Measurements from ENCODE around the gene AFF4.

GRCh38 chr5:132871459-132872284, 91.8 kb downstream of the AFF4 start:
- TF ChIP-seq CTCF (IDR thresholded peaks at IDR 0.05 in 2 of 3, conservative IDR thresholded peaks at IDR 0.05 in 1 of 3; ENCODE audit: borderline replicate concordance in 1 of 3, insufficient read depth in 1 of 3, low read depth in 2 of 3, low read length in 2 of 3) = no peak
- TF ChIP-seq, protein P1, sequence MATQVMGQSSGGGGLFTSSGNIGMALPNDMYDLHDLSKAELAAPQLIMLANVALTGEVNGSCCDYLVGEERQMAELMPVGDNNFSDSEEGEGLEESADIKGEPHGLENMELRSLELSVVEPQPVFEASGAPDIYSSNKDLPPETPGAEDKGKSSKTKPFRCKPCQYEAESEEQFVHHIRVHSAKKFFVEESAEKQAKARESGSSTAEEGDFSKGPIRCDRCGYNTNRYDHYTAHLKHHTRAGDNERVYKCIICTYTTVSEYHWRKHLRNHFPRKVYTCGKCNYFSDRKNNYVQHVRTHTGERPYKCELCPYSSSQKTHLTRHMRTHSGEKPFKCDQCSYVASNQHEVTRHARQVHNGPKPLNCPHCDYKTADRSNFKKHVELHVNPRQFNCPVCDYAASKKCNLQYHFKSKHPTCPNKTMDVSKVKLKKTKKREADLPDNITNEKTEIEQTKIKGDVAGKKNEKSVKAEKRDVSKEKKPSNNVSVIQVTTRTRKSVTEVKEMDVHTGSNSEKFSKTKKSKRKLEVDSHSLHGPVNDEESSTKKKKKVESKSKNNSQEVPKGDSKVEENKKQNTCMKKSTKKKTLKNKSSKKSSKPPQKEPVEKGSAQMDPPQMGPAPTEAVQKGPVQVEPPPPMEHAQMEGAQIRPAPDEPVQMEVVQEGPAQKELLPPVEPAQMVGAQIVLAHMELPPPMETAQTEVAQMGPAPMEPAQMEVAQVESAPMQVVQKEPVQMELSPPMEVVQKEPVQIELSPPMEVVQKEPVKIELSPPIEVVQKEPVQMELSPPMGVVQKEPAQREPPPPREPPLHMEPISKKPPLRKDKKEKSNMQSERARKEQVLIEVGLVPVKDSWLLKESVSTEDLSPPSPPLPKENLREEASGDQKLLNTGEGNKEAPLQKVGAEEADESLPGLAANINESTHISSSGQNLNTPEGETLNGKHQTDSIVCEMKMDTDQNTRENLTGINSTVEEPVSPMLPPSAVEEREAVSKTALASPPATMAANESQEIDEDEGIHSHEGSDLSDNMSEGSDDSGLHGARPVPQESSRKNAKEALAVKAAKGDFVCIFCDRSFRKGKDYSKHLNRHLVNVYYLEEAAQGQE (IDR thresholded peaks at IDR 0.05; ENCODE audit: low read depth) = no peak
- TF ChIP-seq EZH2 (IDR thresholded peaks at IDR 0.05) = no peak
- TF ChIP-seq EZH2phosphoT487 (IDR thresholded peaks at IDR 0.05; ENCODE audit: borderline replicate concordance) = no peak
- TF ChIP-seq, protein P2, sequence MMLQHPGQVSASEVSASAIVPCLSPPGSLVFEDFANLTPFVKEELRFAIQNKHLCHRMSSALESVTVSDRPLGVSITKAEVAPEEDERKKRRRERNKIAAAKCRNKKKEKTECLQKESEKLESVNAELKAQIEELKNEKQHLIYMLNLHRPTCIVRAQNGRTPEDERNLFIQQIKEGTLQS (IDR thresholded peaks at IDR 0.05) = no peak
- TF ChIP-seq ELF1 (IDR thresholded peaks at IDR 0.05; ENCODE audit: borderline replicate concordance, low read depth) = no peak
- TF ChIP-seq SIN3A (IDR thresholded peaks at IDR 0.05; ENCODE audit: low read depth) = no peak
- no peak for TF ChIP-seq POLR2AphosphoS5 (IDR thresholded peaks at IDR 0.05; ENCODE audit: low read depth, low read length)
- no peak for TF ChIP-seq EGR1 (IDR thresholded peaks at IDR 0.05; ENCODE audit: low read depth)
- no peak for TF ChIP-seq POLR2A (IDR thresholded peaks at IDR 0.05; ENCODE audit: borderline replicate concordance, extremely low read depth, insufficient read depth, insufficient read length)
- TF ChIP-seq YY1 (IDR thresholded peaks at IDR 0.05; ENCODE audit: extremely low read depth, insufficient replicate concordance, low read depth, low read length) = no peak
